ENCODE measurements around the gene SPECC1L.

SPECC1L gene

DNA sequence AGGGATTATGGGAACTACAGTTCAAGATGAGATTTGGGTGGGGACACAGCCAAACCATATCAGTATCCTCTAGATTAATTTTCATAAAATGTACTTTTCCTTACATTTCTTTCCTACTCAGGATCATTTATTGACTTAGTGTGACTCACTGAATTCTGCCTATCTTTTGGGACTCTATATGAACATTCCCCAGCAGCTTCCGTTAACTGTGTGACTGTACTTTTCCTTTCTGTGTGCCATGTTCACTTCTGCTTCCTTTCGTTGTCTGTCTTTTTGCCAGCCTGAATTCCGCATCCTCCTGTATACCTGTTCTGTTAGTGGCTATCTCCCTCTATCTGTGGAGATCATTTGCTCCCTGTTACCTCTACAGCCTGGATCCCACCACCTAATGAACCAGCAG, 48.8 kb downstream of the SPECC1L start:
- no peak for DNase-seq (ENCODE audit: extremely low read depth in 1 of 2, low read depth in 1 of 2)

- no peak for DNase-seq (ENCODE audit: extremely low read depth in 1 of 2, low read depth in 1 of 2)
Measured at GRCh38 chr22:24321999-24322398, 51.4 kb downstream of the SPECC1L start.

DNA sequence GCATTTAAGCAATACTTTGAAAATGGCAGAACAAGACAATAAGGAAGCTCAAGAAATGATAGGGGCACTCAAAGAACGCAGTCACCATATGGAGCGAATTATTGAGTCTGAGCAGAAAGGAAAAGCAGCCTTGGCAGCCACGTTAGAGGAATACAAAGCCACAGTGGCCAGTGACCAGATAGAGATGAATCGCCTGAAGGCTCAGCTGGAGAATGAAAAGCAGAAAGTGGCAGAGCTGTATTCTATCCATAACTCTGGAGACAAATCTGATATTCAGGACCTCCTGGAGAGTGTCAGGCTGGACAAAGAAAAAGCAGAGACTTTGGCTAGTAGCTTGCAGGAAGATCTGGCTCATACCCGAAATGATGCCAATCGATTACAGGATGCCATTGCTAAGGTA, 51.9 kb downstream of the SPECC1L start:
- no peak for DNase-seq (ENCODE audit: extremely low read depth in 1 of 2, low read depth in 1 of 2)

GRCh38 chr22:24323233-24323632, 52.6 kb downstream of the SPECC1L start:
- DNase-seq (ENCODE audit: extremely low read depth in 1 of 2, low read depth in 1 of 2): no peak

GRCh38 chr22:24323695-24324094, 53.1 kb downstream of the SPECC1L start:
- DNase-seq (ENCODE audit: extremely low read depth in 1 of 2, low read depth in 1 of 2): no peak

DNA sequence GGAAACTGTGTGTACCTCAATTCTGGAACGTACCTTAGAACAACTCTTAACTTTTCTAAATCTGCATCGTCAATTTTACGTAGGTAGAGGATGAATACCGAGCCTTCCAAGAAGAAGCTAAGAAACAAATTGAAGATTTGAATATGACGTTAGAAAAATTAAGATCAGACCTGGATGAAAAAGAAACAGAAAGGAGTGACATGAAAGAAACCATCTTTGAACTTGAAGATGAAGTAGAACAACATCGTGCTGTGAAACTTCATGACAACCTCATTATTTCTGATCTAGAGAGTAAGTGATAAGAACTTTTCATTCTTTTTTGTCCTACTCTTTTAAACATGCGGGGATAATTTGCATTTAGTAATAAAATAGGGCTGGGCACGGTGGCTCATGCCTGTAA, 53.5 kb downstream of the SPECC1L start:
- no peak for DNase-seq (ENCODE audit: extremely low read depth in 1 of 2, low read depth in 1 of 2)

- DNase-seq (ENCODE audit: extremely low read depth in 1 of 2, low read depth in 1 of 2): no peak
Measured at GRCh38 chr22:24325105-24325757, 54.6 kb downstream of the SPECC1L start.

DNA sequence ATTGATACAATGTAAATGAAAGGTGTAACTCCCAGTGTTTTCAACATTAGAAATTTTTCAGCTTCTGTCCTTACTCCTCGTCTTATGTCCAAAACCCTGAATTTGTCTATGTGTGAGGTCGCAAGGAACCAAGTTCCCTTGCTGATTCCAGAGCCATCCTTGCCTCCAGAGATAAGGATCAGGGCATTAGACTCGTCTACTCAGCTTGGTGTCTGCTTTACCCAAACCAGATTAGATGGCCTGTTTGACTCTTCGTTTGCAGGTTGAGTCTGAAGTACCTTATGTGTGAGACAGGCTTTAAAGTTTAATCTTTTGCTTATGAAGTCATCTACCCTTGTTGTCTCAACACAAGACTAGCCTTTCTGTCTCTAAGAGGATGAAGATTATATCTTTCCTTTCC, 55.6 kb downstream of the SPECC1L start:
- DNase-seq (ENCODE audit: extremely low read depth in 1 of 2, low read depth in 1 of 2): no peak

- DNase-seq (ENCODE audit: extremely low read depth in 1 of 2, low read depth in 1 of 2): no peak
Measured at GRCh38 chr22:24327832-24328231, 57.2 kb downstream of the SPECC1L start.

- DNase-seq (ENCODE audit: extremely low read depth in 1 of 2, low read depth in 1 of 2): no peak
Measured at GRCh38 chr22:24329453-24329852, 58.8 kb downstream of the SPECC1L start.

DNA sequence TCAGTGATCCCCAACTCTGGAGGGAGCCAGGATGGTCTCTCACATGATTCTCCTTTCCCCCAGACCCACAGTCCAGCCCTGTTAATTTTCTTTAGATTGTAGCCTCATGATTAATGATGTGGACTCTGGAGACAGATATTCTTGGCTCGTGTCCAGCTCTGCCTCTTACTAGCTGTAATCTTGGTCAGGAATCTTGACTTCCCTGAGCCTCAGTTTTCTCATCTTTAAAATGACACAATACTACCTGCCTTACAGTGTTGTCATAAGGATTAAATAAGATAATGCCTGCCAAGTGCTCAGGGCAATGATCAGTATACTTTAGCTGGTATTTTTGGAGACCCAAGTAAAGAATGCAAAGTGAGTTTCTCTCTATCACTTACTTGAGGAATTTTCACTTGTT, 60.0 kb downstream of the SPECC1L start:
- DNase-seq (ENCODE audit: extremely low read depth in 1 of 2, low read depth in 1 of 2): no peak

- no peak for DNase-seq (ENCODE audit: extremely low read depth in 1 of 2, low read depth in 1 of 2)
Measured at GRCh38 chr22:24331468-24332440, 61.1 kb downstream of the SPECC1L start.

- DNase-seq (ENCODE audit: extremely low read depth in 1 of 2, low read depth in 1 of 2): no peak
Measured at GRCh38 chr22:24333301-24333700, 62.7 kb downstream of the SPECC1L start.

GRCh38 chr22:24335496-24335895, 64.9 kb downstream of the SPECC1L start:
- no peak for DNase-seq (ENCODE audit: extremely low read depth in 1 of 2, low read depth in 1 of 2)

- DNase-seq (ENCODE audit: extremely low read depth in 1 of 2, low read depth in 1 of 2): no peak
Measured at GRCh38 chr22:24337894-24338645, 67.4 kb downstream of the SPECC1L start.

DNA sequence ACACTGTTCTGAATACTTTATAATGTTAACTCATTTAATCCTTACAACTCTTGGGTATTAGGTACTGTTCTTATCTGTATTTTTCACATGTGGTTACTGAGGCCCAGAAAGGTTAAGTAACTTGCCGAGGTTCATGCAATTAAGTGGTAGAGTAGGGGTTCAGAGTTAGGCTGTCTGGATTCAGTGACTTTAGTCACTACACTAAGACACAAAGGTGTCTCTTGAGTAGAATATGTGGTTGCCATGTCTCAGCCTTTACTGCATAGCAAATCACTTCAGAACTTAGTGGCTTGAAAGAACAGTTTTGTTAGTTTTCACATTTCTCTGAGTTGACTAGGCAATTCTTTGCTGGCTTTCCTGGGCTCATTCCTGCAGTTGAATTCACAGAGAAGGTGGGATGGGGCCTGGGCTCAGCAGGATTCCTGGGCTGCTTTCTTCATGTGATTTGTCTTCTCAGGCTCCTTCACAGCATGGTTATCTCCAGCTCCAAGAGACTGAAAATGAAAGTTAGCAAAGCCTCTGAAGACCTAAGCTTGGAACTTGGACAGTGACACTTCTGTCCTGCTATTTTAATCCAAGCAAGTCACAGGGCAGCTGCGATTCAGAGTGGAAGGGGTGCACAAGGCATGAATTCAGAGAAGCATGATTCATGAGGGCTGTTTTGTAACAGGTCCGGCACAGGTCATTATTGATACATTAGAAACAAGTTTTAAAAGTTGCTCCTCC, 68.3 kb downstream of the SPECC1L start:
- no peak for DNase-seq (ENCODE audit: extremely low read depth in 1 of 2, low read depth in 1 of 2)

DNA sequence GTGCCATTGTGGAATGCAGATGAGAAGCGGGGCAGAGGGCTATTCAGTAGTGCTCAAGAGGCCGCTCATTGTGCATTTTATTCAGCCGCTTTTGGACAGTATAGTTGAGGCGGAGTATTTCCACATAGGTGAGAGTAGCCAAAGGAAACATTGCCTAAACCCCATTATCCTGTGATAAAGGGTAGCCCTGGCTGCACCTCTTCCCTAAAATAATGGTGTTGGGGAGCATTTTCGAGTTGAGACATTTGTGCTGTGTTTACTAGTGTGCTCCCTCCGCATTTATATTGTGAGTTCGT, 68.8 kb downstream of the SPECC1L start:
- DNase-seq (ENCODE audit: extremely low read depth in 1 of 2, low read depth in 1 of 2): no peak

DNA sequence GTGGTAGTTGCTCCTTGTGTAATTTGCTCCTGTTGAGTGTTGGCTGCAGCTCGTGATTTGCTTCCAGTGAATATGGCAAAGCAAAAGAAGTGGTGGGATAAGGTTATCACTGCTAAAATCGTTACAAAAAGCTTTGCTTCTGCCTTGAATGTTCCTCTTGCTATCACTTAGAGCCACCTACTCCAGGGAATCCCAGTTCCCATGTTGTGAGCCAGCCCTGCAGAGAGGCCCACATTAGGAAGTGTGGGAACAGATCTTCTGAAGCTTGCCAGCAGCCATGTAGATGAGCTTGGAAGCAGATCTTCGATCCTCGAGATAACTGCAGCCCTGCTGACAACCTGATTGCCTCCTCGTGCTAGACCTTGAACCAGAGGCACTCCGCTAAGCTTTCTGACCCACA, 71.0 kb downstream of the SPECC1L start:
- no peak for DNase-seq (ENCODE audit: extremely low read depth in 1 of 2, low read depth in 1 of 2)

- no peak for DNase-seq (ENCODE audit: extremely low read depth in 1 of 2, low read depth in 1 of 2)
Measured at GRCh38 chr22:24350627-24351026, 80.0 kb downstream of the SPECC1L start.

DNA sequence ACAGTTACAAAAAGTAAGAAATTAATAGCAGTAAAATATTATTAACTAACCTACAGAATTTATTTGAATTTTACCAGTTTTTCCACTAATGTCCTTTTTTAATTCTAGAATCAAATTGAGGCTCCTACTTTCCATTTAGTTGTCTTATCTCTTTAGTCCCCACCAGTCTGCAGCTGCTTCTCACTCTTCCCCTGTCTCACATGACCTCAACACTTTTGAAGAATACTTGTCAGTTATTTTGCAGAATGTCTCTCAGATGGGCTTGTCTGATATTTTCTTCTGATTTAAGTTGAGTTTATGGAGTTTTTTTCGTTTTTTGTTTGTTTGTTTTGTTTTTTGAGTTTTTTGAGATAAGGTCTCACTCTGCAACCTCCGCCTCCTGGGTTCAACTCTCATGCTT, 82.5 kb downstream of the SPECC1L start:
- no peak for DNase-seq (ENCODE audit: extremely low read depth in 1 of 2, low read depth in 1 of 2)

DNA sequence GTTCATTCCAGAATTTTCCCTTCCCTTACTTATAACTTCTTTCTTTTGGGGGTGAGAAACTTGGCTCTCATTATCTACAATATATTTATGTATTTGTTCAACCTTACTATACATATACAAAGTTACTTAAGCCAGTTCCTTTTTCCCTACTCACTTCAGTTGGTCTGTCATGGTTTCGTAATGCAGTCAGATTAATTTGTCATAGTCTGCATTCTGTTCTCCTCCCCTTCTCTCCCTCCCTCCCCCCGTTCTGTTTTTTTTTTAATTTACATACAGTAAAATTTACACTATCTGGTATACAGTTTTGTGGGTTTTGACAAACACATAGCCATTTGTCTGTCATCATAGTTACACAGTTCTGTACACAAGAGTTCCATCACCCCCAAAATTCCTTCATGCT, 84.9 kb downstream of the SPECC1L start:
- no peak for DNase-seq (ENCODE audit: extremely low read depth in 1 of 2, low read depth in 1 of 2)
